ENCODE results near the gene SLCO6A1.

The SLCO6A1 gene

DNA sequence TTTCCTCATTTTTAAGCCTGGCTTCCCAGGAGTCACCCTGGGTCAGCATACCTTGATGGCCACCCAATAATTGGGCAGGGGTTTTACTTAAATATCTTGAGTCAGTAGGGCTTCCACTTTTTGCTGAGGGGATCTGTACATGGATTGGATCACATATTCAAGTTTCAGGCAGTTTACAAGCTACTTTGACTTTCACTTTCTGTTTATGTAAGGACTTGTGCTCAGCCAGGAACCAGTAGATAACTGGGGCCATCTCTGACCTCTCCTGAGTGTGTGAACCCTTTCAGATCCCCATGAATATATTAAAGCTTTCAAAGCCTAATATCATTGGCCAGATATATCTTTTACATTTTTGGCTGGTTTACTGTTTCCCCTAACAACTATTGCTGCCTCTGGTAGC, 45.1 kb downstream of the SLCO6A1 start:
- DNase-seq (ENCODE audit: low read depth): no peak

DNA sequence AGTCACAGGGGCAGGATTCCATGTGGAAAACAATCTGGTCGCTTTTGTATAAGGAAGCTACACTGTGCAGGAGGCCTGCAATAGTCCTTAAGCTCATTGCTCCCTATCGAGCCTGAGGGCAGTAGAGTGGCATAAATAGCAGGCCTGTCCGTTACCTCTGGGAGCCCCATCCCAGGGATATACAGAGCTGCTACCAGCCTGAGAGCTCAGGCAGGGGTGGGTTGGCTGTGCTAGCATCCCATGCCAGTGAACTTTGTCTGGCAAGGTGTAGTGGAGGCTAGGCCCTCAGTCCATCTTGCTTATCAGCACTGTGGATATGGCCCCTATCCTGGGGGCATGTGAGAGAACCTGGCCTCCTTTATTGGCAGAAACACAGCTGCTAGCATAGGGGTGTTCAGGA, 47.7 kb downstream of the SLCO6A1 start:
- DNase-seq (ENCODE audit: low read depth): no peak

DNA sequence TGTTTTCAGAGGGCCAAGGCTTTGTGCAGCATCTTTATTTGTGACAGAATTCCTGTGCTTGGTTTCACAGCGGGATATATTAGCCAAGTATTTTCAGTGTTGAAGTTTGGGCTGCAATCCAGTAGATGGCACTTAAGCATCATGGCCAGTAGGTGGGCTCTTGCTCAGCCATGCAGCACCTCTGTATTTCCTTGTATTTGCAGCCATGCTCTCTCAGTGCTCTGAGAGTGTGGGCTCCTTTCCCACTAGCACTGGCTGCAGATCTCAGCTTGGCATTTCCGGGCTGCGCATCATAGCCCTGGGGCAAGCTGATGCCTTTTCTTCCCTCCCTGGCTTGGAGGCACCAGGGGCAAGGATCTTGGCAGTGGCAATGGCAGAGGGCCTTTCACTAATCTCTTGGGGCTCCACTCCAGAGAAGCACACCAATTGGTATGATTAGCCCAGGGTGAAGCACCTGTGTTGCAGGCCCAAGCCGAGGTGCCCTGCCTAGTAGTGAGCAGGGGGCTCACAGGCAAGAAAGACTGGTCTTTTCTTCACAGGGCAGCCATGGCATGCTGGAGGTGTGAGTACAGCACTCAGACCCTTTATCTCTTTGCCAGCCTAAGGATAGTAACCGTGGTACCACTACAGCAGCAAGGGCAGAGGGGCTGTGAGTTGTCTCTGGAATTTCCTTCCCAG, 48.3 kb downstream of the SLCO6A1 start:
- DNase-seq (ENCODE audit: low read depth): no peak

DNA sequence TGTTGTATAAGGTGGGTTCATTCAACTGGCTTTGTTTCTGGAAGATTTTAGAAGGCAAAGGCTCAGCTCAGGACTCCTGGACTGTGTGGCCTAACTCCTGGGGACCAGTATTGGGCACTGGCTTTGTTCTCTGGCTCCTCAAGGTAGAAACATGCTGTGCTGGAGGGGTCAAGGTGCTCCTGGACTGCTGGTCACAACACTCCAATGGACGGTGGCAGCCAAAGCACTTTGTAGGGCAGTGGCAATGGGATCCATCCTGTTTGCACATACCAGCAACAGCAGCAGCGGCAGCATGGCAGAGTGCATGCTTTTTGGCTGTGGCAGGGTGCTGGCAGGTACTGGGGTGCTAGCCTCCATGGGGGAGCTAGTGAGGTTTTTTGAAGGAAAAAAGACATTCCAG, 65.3 kb downstream of the SLCO6A1 start:
- no peak for DNase-seq (ENCODE audit: low read depth)

DNA sequence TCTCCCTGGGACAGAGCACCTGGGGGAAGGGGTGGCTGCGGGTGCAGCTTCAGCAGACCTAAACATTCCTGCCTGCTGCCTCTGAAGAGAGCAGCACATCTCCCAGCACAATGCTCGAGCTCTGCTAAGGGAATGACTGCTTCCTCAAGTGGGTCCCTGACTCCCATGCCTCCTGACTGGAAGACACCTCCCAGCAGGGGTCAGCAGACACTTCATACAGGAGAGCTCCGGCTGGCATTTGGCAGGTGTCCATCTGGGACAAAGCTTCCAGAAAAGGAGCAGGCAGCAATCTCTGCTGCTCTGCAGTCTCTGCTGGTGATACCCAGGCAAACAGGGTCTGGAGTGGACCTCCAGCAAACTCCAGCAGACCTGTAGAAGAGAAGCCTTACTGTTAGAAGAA, 77.2 kb downstream of the SLCO6A1 start:
- no peak for DNase-seq (ENCODE audit: low read depth)

DNA sequence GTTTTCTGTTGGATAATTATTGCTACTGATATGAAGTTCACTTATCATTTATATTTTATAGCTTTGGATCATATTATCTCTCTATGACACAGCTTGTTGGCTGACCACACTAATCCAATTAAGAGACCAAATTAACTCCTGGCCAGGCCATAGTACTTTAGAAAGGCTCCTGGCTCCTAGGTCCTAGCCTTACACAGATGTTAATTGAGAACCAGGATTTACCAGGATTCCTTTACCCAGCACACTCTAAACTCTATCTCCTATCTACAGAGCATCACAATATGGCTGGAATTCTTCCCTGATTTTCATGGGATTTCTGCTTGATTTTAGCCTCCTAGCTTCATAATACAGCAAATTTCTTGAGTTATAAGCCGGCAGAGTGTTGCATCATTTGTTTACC, 80.3 kb downstream of the SLCO6A1 start:
- no peak for DNase-seq (ENCODE audit: low read depth)

DNA sequence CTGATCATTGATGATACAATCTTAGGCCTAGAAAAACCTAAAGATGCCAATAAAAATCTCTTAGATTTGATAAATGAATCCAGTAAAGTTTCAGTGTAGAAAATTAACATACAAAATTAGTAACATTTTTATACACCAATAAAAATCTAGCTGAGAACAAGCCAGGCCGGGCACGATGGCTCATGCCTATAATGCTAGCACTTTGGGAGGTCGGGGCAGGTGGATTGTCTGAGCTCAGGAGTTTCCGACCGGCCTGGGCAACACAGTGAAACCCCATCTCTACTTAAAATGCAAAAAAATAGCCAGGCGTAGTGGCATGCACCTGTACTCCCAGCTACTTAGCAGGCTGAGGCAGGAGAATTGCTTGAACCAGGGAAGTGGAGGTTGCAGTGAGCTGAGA, 84.4 kb downstream of the SLCO6A1 start:
- DNase-seq (ENCODE audit: low read depth): no peak

DNA sequence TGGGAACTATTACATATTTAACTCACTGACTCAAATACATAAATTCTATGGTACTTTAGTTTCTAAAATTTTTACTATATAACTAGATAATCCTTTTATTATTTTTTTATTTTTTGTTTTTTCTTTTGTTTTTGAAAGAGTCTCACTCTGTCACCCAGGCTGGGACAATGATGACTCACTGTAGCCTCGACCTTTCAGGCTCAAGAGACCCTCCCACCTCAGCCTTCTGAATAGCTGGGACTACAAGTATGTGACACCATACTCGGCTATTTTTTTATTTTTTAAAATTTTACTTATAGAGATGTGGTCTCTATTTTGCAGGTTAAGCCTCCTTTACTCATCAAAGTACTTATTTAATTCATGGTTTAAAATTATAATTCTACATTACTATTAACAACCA, 110.6 kb downstream of the SLCO6A1 start:
- no peak for DNase-seq (ENCODE audit: low read depth)

DNA sequence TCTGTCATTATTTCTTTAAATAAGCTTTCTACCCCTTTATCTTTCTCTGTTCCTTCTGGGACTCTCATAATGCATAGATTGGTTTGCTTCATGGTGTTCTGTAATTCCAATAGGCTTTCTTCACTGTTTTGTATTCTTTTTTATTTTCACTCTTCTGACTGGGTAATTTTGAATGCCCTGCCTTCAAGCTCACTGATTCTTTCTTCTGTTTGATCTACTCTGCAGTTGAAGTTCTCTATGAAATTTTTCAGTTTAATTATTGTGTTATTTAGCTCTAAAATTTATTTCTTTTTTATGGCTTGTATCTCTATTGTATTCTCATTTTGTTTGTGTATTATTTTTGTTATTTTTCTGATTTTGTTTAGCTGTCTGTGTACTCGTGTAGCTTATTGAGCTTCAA, 113.4 kb downstream of the SLCO6A1 start:
- no peak for DNase-seq (ENCODE audit: low read depth)

DNA sequence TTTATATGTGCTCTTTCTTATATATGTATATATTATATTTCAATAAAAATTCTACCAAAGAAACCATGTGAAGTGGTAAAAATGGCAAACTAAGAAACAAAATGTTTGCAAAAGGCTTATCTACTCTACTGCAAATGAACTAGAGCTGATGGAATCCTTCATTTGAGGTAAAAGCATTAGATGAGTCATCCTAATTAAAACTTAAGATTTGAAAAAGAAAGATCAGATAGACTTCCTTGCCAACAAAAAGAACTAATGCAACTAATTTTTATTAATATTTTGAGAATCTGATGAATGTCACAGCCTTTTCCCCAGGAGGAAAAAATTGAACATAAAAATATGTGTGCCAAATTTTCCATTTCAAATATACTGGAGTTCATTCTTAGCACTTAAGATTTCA, 118.6 kb downstream of the SLCO6A1 start:
- DNase-seq (ENCODE audit: low read depth): no peak

DNA sequence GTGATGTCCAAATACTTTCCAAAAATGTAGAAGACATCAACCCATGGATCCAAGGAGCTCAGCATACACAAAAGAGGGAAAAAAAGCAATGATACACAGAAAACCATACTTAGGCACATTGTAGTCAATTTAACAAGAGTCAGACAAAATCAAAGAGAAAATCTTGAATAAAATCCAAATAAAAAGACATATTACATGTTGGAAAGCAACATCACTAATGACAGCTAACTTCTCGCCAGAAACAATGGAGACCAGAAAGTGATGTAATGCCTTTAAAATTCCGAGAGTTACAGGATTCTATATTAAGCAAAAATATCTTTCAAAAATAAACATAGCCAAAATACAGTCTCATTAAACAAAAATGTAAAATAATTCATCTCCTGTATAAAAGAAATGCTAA, 122.9 kb downstream of the SLCO6A1 start:
- no peak for DNase-seq (ENCODE audit: low read depth)

DNA sequence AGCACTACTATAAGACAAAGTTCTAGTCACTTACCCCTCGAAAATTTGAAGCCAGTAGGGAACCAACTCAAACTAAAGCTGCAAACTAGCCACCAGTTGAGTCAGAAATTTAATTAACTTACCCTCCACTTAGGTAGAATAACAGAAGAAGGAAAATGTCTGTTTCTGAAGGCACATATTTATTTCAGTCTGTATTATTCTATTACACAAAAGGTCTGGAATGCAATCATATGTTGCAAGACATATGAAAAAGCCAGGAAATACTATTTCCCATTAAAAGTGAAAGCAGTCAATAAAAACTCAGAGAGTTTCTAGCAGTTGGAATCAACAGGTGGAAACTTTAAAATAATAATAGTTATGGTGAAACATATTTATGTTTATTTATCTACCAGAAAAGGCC, 123.5 kb downstream of the SLCO6A1 start:
- no peak for DNase-seq (ENCODE audit: low read depth)

DNA sequence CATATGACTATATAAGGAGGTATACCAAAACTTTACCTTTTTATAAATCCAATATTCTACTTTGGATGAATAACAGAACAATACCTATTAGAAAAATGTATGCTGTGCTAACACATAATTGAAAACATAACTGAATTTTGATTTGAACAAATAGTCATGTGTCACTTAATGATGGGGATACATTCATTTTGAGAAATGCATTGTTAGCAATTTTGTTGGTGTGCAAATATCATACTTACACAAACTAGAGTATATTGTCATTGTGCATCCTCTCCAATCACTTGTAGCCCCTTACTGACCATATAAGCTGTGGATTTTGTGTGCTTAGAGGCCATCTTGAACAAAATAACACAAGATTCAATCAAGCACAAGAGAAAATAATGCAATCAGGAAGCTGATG, 130.4 kb downstream of the SLCO6A1 start:
- DNase-seq (ENCODE audit: low read depth): no peak

DNA sequence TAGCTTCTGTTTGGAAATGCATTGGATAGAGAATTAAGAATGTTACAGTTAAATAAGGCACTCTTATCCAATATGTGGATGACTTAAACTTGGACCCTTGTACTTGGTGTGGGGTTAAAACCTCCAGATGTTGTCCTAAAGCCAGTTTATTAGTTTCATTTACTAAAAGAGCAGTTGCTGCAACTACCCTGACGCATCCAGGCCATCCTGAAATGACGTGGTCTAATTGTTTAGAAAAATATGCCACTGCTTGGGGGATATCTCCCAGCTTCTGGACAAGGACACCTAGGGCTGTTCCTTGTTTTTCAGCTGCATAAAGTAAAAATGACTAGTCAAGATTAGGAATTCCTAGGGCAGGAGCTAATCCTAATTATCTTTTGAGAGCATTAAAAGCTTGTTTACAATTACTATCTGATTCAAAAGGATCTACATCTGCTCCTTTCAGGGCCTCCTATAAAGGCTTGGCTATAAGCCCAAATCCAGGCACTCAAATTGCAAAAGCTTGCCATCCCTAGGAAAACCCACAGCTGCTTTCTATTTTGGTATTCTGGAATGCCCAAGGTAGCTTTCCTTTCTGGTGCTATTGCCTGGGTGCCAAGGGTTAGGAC, 157.0 kb downstream of the SLCO6A1 start:
- no peak for DNase-seq (ENCODE audit: low read depth)

DNA sequence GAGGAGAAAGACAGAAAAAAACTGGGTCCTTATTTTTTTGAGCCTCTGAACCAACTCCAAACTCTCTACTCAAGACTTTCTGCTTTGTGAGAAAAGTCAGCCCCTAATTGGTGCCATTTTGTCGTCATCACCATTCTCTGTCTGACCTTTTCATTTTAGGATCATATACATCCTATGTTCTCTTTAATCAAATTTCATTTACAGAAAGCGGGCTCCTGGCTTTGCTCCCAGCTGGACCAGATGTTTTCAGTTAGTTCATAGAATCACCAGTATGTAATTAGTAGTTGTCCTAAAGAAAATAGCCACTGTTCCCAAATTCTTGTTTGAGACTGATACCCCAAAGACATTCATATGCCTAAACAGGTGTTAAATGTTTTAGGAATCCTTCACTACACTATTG, 174.1 kb downstream of the SLCO6A1 start:
- no peak for DNase-seq (ENCODE audit: low read depth)
